H1 (cell line): ENCODE data around the gene NEUROD4. TPM values are rescaled to one million over a fixed set of nuclear protein-coding genes. Genes with fewer than 3 reads are reported as not detected.

Experiments
- CTCF ChIA-PET: fragments of 300-600 bp; sonication (Branson Sonifier 250); formaldehyde crosslinking; loops from one replicate; lab custom pipeline; 2021; ENCODE audit not compliant: partially characterized antibody; lab: Charles Lee
- POLR2A ChIA-PET: fragments of 300-600 bp; sonication (Branson Sonifier 250); formaldehyde crosslinking; loops from one replicate; lab custom pipeline; 2021; ENCODE audit warnings: inconsistent platforms; ENCODE audit not compliant: partially characterized antibody; lab: Charles Lee
- DNase-seq, 2 experiments: peaks; one replicate each; pipeline versions ENCODE4 v3.0.0 to v3.0.0-alpha.2; 2010 to 2022; ENCODE audit warnings: low spot score in 2 of 2, low read depth in 1 of 2, mixed read lengths in 1 of 2
- FAIRE-seq: peaks from 2 replicates; lab custom pipeline; 2011; peaks lifted over from hg19 to GRCh38; lab: Jason Lieb, UNC
- H2AFZ ChIP-seq: 2 replicates; pipeline ENCODE4 v1.8.1; 2012; ENCODE audit warnings: low read length, inconsistent platforms
- H2AK5ac ChIP-seq: 2 replicates; pipeline ENCODE4 v1.6.1; 2013; ENCODE audit warnings: low read depth, low read length
- H2BK120ac ChIP-seq: replicated peaks from 2 replicates; pipeline ENCODE3; 2013; ENCODE audit warnings: low read depth, low read length, inconsistent platforms
- H2BK12ac ChIP-seq: 2 replicates; pipeline ENCODE4 v1.6.1; 2013; ENCODE audit warnings: low read depth, low read length
- H2BK15ac ChIP-seq: 2 replicates; pipeline ENCODE4 v1.6.1; 2013; ENCODE audit warnings: low read length
- H2BK20ac ChIP-seq: 2 replicates; pipeline ENCODE4 v1.6.1; 2013; ENCODE audit warnings: low read length
- H2BK5ac ChIP-seq: 2 replicates; pipeline ENCODE4 v1.6.1; 2013; ENCODE audit warnings: low read depth, low read length
- H3K14ac ChIP-seq: 2 replicates; pipeline ENCODE4 v1.6.1; 2013; ENCODE audit warnings: inconsistent platforms; ENCODE audit not compliant: insufficient read length
- H3K18ac ChIP-seq: 2 replicates; pipeline ENCODE4 v1.6.1; 2013; ENCODE audit warnings: low read length; ENCODE audit errors: extremely low read depth
- H3K23ac ChIP-seq: 2 replicates; pipeline ENCODE4 v1.6.1; 2013; ENCODE audit warnings: inconsistent platforms; ENCODE audit not compliant: insufficient read length
- H3K23me2 ChIP-seq: 2 replicates; pipeline ENCODE4 v1.6.1; 2013; ENCODE audit warnings: low read depth, low read length
- H3K27ac ChIP-seq: 2 replicates; pipeline ENCODE4 v1.6.1; 2011; ENCODE audit warnings: low read depth, low read length, inconsistent platforms
- H3K27me3 ChIP-seq, 4 experiments: replicated peaks in 1 of 4; 1 replicate in 1 of 4; 2 replicates in 3 of 4; pipeline versions ENCODE4 v1.6.1 to v1.8.1; 2011 to 2013; ENCODE audit warnings: low read length in 3 of 4, mild to moderate bottlenecking in 3 of 4, inconsistent platforms in 2 of 4, mixed read lengths in 2 of 4, moderate library complexity in 1 of 4; ENCODE audit not compliant: control insufficient read depth in 3 of 4, insufficient read depth in 3 of 4; ENCODE audit errors: extremely low read depth in 1 of 4
- H3K36me3 ChIP-seq, 4 experiments: 2 replicates each; pipeline versions ENCODE4 v1.6.1 to v1.8.1; 2011 to 2013; ENCODE audit warnings: mild to moderate bottlenecking in 4 of 4, low read length in 3 of 4, moderate library complexity in 2 of 4, control low read depth in 1 of 4, inconsistent platforms in 1 of 4; ENCODE audit not compliant: insufficient read depth in 4 of 4, control insufficient read depth in 2 of 4
- H3K4ac ChIP-seq: replicated peaks from 2 replicates; pipeline ENCODE3; 2013; ENCODE audit warnings: low read length, low read depth, mixed read lengths, inconsistent platforms; ENCODE audit not compliant: insufficient read length
- H3K4me1 ChIP-seq, 4 experiments: replicated peaks in 1 of 4; 1 replicate in 1 of 4; 2 replicates in 3 of 4; pipeline versions ENCODE4 v1.6.1 to v1.8.1; 2011 to 2013; ENCODE audit warnings: low read length in 3 of 4, inconsistent platforms in 2 of 4, mixed read lengths in 1 of 4; ENCODE audit not compliant: insufficient read depth in 4 of 4, control insufficient read depth in 3 of 4
- H3K4me2 ChIP-seq, 2 experiments: 2 replicates each; pipeline versions ENCODE4 v1.6.1 to v1.8.1; 2011 to 2013; ENCODE audit warnings: low read depth in 2 of 2, low read length in 2 of 2, control low read depth in 1 of 2, inconsistent platforms in 1 of 2, mild to moderate bottlenecking in 1 of 2; ENCODE audit not compliant: insufficient read depth in 1 of 2
- H3K4me3 ChIP-seq, 4 experiments: fragments of 200-600, 300-600 bp in 1 of 4; sonication (generic), shearing (Covaris generic), sonication (Bioruptor Twin) in 1 of 4; 2 replicates each; pipeline versions ENCODE4 v1.5.1 to v1.8.1; 2011 to 2016; ENCODE audit warnings: low read length in 4 of 4, low read depth in 3 of 4, control low read depth in 2 of 4, inconsistent platforms in 2 of 4, mild to moderate bottlenecking in 2 of 4, mixed read lengths in 1 of 4, moderate library complexity in 1 of 4; ENCODE audit not compliant: insufficient read depth in 2 of 4; ENCODE audit errors: extremely low read depth in 1 of 4
- H3K56ac ChIP-seq: replicated peaks from 2 replicates; pipeline ENCODE3; 2013; ENCODE audit warnings: low read depth, mild to moderate bottlenecking, mixed read lengths, low read length, inconsistent platforms; ENCODE audit not compliant: insufficient read length
- H3K79me1 ChIP-seq: 2 replicates; pipeline ENCODE4 v1.6.1; 2013; ENCODE audit warnings: low read depth, low read length, control low read depth
- H3K79me2 ChIP-seq, 2 experiments: 2 replicates each; pipeline versions ENCODE4 v1.6.1 to v1.8.1; 2012 to 2013; ENCODE audit warnings: low read length in 2 of 2, mild to moderate bottlenecking in 2 of 2, inconsistent platforms in 1 of 2; ENCODE audit not compliant: insufficient read depth in 2 of 2, control insufficient read depth in 1 of 2
- H3K9ac ChIP-seq, 4 experiments: replicated peaks in 1 of 4; 1 replicate in 1 of 4; 2 replicates in 3 of 4; pipeline versions ENCODE4 v1.6.1 to v1.8.1; 2011 to 2013; ENCODE audit warnings: low read depth in 3 of 4, low read length in 3 of 4, control low read depth in 2 of 4, mild to moderate bottlenecking in 2 of 4, moderate library complexity in 2 of 4, inconsistent platforms in 1 of 4; ENCODE audit errors: extremely low read depth in 1 of 4
- H3K9me3 ChIP-seq, 2 experiments: 2 replicates each; pipeline versions ENCODE4 v1.6.1 to v1.8.1; 2012 to 2013; ENCODE audit warnings: mild to moderate bottlenecking in 2 of 2, moderate library complexity in 2 of 2, control low read depth in 1 of 2, inconsistent platforms in 1 of 2, low read depth in 1 of 2, low read length in 1 of 2, mixed read lengths in 1 of 2; ENCODE audit not compliant: insufficient read depth in 2 of 2
- H4K20me1 ChIP-seq, 2 experiments: replicated peaks in 1 of 2; 2 replicates each; pipeline versions ENCODE3 to v1.8.1; 2011 to 2013; ENCODE audit warnings: inconsistent platforms in 2 of 2, low read length in 2 of 2, mild to moderate bottlenecking in 1 of 2; ENCODE audit not compliant: insufficient read depth in 2 of 2, control insufficient read depth in 1 of 2
- H4K5ac ChIP-seq: 2 replicates; pipeline ENCODE4 v1.6.1; 2013; ENCODE audit warnings: low read length, low read depth, mixed read lengths, inconsistent platforms; ENCODE audit not compliant: insufficient read length
- H4K8ac ChIP-seq: 2 replicates; pipeline ENCODE4 v1.8.0; 2013; ENCODE audit warnings: mild to moderate bottlenecking, moderate library complexity, low read length, inconsistent platforms; ENCODE audit not compliant: insufficient read depth; ENCODE audit errors: extremely low read depth
- H4K91ac ChIP-seq: replicated peaks from 2 replicates; pipeline ENCODE3; 2013; ENCODE audit warnings: low read length, mixed read lengths, inconsistent platforms; ENCODE audit not compliant: insufficient read length
- BACH1 ChIP-seq: IDR thresholded peaks from 2 replicates; pipeline ENCODE4 v1.6.1; 2012; ENCODE audit warnings: low read length, improper control_type of control experiment
- CREB1 ChIP-seq: IDR thresholded peaks from 2 replicates; pipeline ENCODE4 v1.6.1; 2012; ENCODE audit warnings: inconsistent platforms
- CTBP2 ChIP-seq: IDR thresholded peaks from 2 replicates; pipeline ENCODE4 v1.7.0; 2011; ENCODE audit warnings: borderline replicate concordance, mild to moderate bottlenecking, moderate library complexity, mixed read lengths, low read length; ENCODE audit not compliant: insufficient read depth, insufficient read length
- GTF2F1 ChIP-seq: IDR thresholded peaks from 2 replicates; pipeline ENCODE4 v1.6.1; 2012; ENCODE audit warnings: low read depth, low read length, improper control_type of control experiment, borderline replicate concordance
- HDAC6 ChIP-seq: IDR thresholded peaks from one replicate; pipeline ENCODE4 v1.7.1; 2012; ENCODE audit warnings: low read depth, mild to moderate bottlenecking, inconsistent platforms, low read length, moderate library complexity
- JUN ChIP-seq: IDR thresholded peaks from 2 replicates; pipeline ENCODE4 v1.6.1; 2011; ENCODE audit warnings: low read depth, mild to moderate bottlenecking, improper control_type of control experiment, low read length
- POU5F1 ChIP-seq: IDR thresholded peaks from 2 replicates; pipeline ENCODE4 v1.6.1; 2011; ENCODE audit warnings: low read depth, mild to moderate bottlenecking, low read length, moderate library complexity
- RFX5 ChIP-seq: IDR thresholded peaks from 2 replicates; pipeline ENCODE4 v1.6.1; 2011; ENCODE audit warnings: low read depth, low read length, improper control_type of control experiment, borderline replicate concordance
- TEAD4 ChIP-seq: IDR thresholded peaks from 2 replicates; pipeline ENCODE4 v1.6.1; 2012; ENCODE audit warnings: low read depth, low read length, inconsistent platforms, mixed read lengths
- ZNF274 ChIP-seq: IDR thresholded peaks from 2 replicates; pipeline ENCODE4 v1.7.0; 2012; ENCODE audit warnings: low read length, borderline replicate concordance; ENCODE audit errors: extremely low read depth
- WGBS, 2 experiments: shearing (Covaris generic) in 1 of 2; methylation state at CpG; one replicate each; pipeline versions ENCODE4 v1.1.6 to v1.1.7; 2013 to 2015; ENCODE audit warnings: low lambda C conversion rate in 2 of 2, mixed read lengths in 2 of 2, inconsistent platforms in 1 of 2, low coverage in 1 of 2, missing lambda C conversion rate in 1 of 2; ENCODE audit not compliant: insufficient replicate concordance in 2 of 2, insufficient coverage in 1 of 2, insufficient read length in 1 of 2; ENCODE audit errors: extremely low coverage in 1 of 2, missing lambda C conversion rate in 1 of 2; 5-methylcytosine and 5-hydroxymethylcytosine counted together
- polyA plus RNA-seq, 7 experiments: library from polyadenylated mRNA; depleted of rRNA in 3 of 7; stranded (reverse) in 5 of 7; unstranded in 2 of 7; fragments of >200 nt in 5 of 7; fragments of 200-250 nt in 2 of 7; gene quantifications; 1 replicate in 5 of 7; 2 replicates in 1 of 7; 4 replicates in 1 of 7; pipeline versions ENCODE4 v1.2.1 to v1.2.3, GENCODE V29; 2011 to 2013; ENCODE audit warnings: missing spikeins in 2 of 7, mixed read lengths in 2 of 7
- total RNA-seq: library from RNA; stranded (reverse); fragmentation: NEBNext Ultra II Directional; extraction: Animal tissue kit (Norgen Biotek cat#: 25700); gene quantifications from 2 replicates; pipeline ENCODE4 v1.2.1, GENCODE V29; 2021
- TF ChIP-seq, protein P1 (sequence below): IDR thresholded peaks from 2 replicates; pipeline ENCODE4 v1.6.1; 2012; ENCODE audit warnings: inconsistent platforms
- TF ChIP-seq, protein P2 (sequence below): IDR thresholded peaks from 2 replicates; pipeline ENCODE4 v1.6.1; 2012; ENCODE audit warnings: inconsistent platforms

The NEUROD4 gene
- total and polyA plus RNA-seq, 2 of the 8 experiments (the other 6 are each of a cell fraction or from before 2014, with no cell fraction given) = not detected

DNA sequence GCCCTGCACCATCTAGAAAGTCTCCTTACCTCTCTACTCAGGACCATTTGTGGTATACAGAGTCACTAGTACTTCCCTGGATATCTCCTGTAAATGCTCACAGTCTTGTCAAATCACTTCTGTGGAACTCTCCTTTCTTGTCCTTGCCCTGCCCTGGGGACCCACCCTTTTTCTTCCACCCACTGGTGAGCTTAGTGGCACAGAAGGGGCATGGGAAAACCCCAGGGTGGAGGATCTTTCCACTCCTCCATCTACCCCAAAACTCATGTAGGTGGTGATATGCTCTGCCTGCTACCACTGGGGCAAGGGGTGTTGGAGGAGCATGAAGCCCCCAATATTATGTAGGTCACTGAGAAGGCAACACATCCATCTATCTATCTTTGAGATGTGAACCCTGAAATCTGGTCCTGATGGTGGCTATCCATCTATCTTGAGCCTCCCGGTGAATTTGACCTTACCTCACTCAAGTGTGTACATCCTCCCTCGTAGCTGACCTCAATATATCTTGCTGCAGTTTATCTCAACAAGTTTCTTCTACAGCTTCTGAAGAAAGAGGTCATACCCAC lies 36.2 kb upstream of the NEUROD4 start:
- no peak for FAIRE-seq
- no peak overlapping the region for H2AFZ ChIP-seq
- DNase-seq = no peak
- H2BK120ac ChIP-seq = no peak overlapping the region
- H3K56ac ChIP-seq = no peak overlapping the region
- ChIA-PET POLR2A (no interaction called here), CTCF (interaction anchor here (1.0 to 6.1 kb wide), 7 partner anchors 10 to 90 kb away, joined by 3 to 40 read pairs (median 4); no protein-coding TSS in a partner anchor)
- H3K9me3 ChIP-seq = no peaks in the 10 kb centered on the region
- no peak overlapping the region for H4K8ac ChIP-seq
- no peaks in the 10 kb centered on the region for H4K20me1 ChIP-seq
- H3K4me2 ChIP-seq = no peak overlapping the region
- no peak overlapping the region for H2BK5ac ChIP-seq
- H2BK12ac ChIP-seq = no peak overlapping the region
- H3K9ac ChIP-seq = no peak overlapping the region
- H3K27me3 ChIP-seq = no peaks in the 10 kb centered on the region
- no peak overlapping the region for H3K14ac ChIP-seq
- H3K27ac ChIP-seq = no peak overlapping the region
- no peaks in the 10 kb centered on the region for H3K36me3 ChIP-seq
- no peak overlapping the region for H4K5ac ChIP-seq
- H2BK15ac ChIP-seq = no peak overlapping the region
- no peak overlapping the region for H3K23ac ChIP-seq
- no peaks in the 10 kb centered on the region; the same call in 1 of the 2 replicates for H3K23me2 ChIP-seq
- no peak overlapping the region for H2AK5ac ChIP-seq
- no peaks in the 10 kb centered on the region for H3K4me1 ChIP-seq
- no peaks in the 10 kb centered on the region for H3K79me2 ChIP-seq
- H2BK20ac ChIP-seq = no peak overlapping the region
- no peak overlapping the region for H3K4ac ChIP-seq
- WGBS, 2 experiments = 89% methylated on average over 2 of the region's 2 CpGs; no CpG with 5 or more reads in 1 of the 2 experiments
- no peak overlapping the region for H4K91ac ChIP-seq
- H3K4me3 ChIP-seq = no peak overlapping the region
- H3K79me1 ChIP-seq = no peaks in the 10 kb centered on the region
- no peak overlapping the region for H3K18ac ChIP-seq
- TF ChIP-seq HDAC6 (no peak), TEAD4 (no peak), CREB1 (no peak), JUN (no peak), POU5F1 (no peak), BACH1 (no peak), GTF2F1 (no peak), CTBP2 (no peak), ZNF274 (no peak), RFX5 (no peak)
- TF ChIP-seq, protein P1, sequence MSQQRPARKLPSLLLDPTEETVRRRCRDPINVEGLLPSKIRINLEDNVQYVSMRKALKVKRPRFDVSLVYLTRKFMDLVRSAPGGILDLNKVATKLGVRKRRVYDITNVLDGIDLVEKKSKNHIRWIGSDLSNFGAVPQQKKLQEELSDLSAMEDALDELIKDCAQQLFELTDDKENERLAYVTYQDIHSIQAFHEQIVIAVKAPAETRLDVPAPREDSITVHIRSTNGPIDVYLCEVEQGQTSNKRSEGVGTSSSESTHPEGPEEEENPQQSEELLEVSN = no peak
- TF ChIP-seq, protein P2, sequence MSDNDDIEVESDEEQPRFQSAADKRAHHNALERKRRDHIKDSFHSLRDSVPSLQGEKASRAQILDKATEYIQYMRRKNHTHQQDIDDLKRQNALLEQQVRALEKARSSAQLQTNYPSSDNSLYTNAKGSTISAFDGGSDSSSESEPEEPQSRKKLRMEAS = no peak
